Kidney capillary endothelial cell (primary cell): Measurements from ENCODE around the gene KATNB1.

Source experiments
- DNase-seq: peaks from one replicate; pipeline ENCODE4 v3.0.0-alpha.2; 2018; ENCODE audit warnings: low spot score

KATNB1 gene

GRCh38 chr16:57756424-57757325 lies 21.1 kb downstream of the KATNB1 start:
- no peak for DNase-seq

- peak; percentile 72 for DNase-seq
Observed at GRCh38 chr16:57757326-57757786, 21.8 kb downstream of the KATNB1 start.

- DNase-seq = no peak
Observed at GRCh38 chr16:57757883-57758282, 22.3 kb downstream of the KATNB1 start.

- no peak for DNase-seq
Observed at GRCh38 chr16:57758331-57759117, 23.0 kb downstream of the KATNB1 start.

- DNase-seq = no peak
Observed at GRCh38 chr16:57759131-57759530, 23.6 kb downstream of the KATNB1 start.

GRCh38 chr16:57759541-57760356 lies 24.2 kb downstream of the KATNB1 start:
- no peak for DNase-seq

- no peak for DNase-seq
Observed at GRCh38 chr16:57760357-57761160, 25.0 kb downstream of the KATNB1 start.

- no peak for DNase-seq
Observed at GRCh38 chr16:57761301-57761700, 25.7 kb downstream of the KATNB1 start.

- no peak for DNase-seq
Observed at GRCh38 chr16:57761957-57762356, 26.4 kb downstream of the KATNB1 start.

GRCh38 chr16:57762365-57763040 lies 26.9 kb downstream of the KATNB1 start:
- no peak for DNase-seq

GRCh38 chr16:57763285-57764005 lies 27.9 kb downstream of the KATNB1 start:
- no peak for DNase-seq

GRCh38 chr16:57764006-57764340 lies 28.4 kb downstream of the KATNB1 start:
- no peak for DNase-seq

- peak; percentile 90 for DNase-seq
Observed at GRCh38 chr16:57764341-57765159, 29.0 kb downstream of the KATNB1 start.

- DNase-seq = no peak
Observed at GRCh38 chr16:57765160-57765728, 29.7 kb downstream of the KATNB1 start.

GRCh38 chr16:57766714-57767348 lies 31.3 kb downstream of the KATNB1 start:
- DNase-seq = no peak

GRCh38 chr16:57769541-57770145 lies 34.1 kb downstream of the KATNB1 start:
- no peak for DNase-seq

GRCh38 chr16:57770361-57770760 lies 34.8 kb downstream of the KATNB1 start:
- DNase-seq = no peak
